GM12864 (cell line): ENCODE results near the gene DNAJC30.
"Not testable (repeated sequence)": the region's sequence is repeated elsewhere in the genome, so short reads cannot be mapped to it uniquely, and the experiment has no call there.

Source experiments
- DNase-seq: peaks from one replicate; pipeline ENCODE4 v3.0.0-alpha.2; 2011; ENCODE audit warnings: low read depth
- H3K4me3 ChIP-seq: 2 replicates; pipeline ENCODE4 v1.5.1; 2011; ENCODE audit warnings: mild to moderate bottlenecking, low read depth, low read length, control low read depth
- CTCF ChIP-seq: IDR thresholded peaks from 2 replicates; pipeline ENCODE4 v1.5.1; 2011; ENCODE audit warnings: low read depth, mild to moderate bottlenecking, moderate library complexity, low read length, control low read depth, inconsistent platforms; ENCODE audit errors: missing control alignments

DNAJC30 gene

GRCh38 chr7:73717025-73717807, 34.0 kb upstream of the DNAJC30 start:
- H3K4me3 ChIP-seq, result no peak overlapping the region
- TF ChIP-seq CTCF, result no peak
- no peak for DNase-seq

GRCh38 chr7:73716318-73716890, 33.2 kb upstream of the DNAJC30 start:
- no peak overlapping the region for H3K4me3 ChIP-seq
- TF ChIP-seq CTCF, result no peak
- no peak for DNase-seq

GRCh38 chr7:73715648-73716317, 32.5 kb upstream of the DNAJC30 start:
- TF ChIP-seq CTCF, result no peak
- no peak for DNase-seq
- no peak overlapping the region for H3K4me3 ChIP-seq

- H3K4me3 ChIP-seq, DNase-seq: not testable (repeated sequence)
Observed at GRCh38 chr7:73713319-73713718, 30.1 kb upstream of the DNAJC30 start.

GRCh38 chr7:73712773-73713172, 29.5 kb upstream of the DNAJC30 start:
- TF ChIP-seq CTCF, result no peak
- no peak overlapping the region for H3K4me3 ChIP-seq
- no peak for DNase-seq

- no peak overlapping the region for H3K4me3 ChIP-seq
- TF ChIP-seq CTCF, result no peak
- no peak for DNase-seq
Observed at GRCh38 chr7:73708961-73709549, 25.8 kb upstream of the DNAJC30 start.

GRCh38 chr7:73707045-73707631, 23.9 kb upstream of the DNAJC30 start:
- no peak for DNase-seq

More at GRCh38 chr7:73707045-73707631, 23.9 kb upstream of the DNAJC30 start:
- TF ChIP-seq CTCF, result no peak
- H3K4me3 ChIP-seq, result no peak overlapping the region
